SJSA1 (cell line): ENCODE results near the gene CDK3. TPM values are rescaled to one million over a fixed set of nuclear protein-coding genes. Genes with fewer than 3 reads are reported as not detected.

Source experiments
- DNase-seq, 2 experiments: peaks; one replicate each; pipeline ENCODE4 v3.0.0-alpha.2; 2015 to 2020; ENCODE audit warnings: low spot score in 2 of 2, low read depth in 1 of 2
- H3K27ac ChIP-seq: fragments of 250-450 bp; sonication (Bioruptor Pico); 2 replicates; pipeline ENCODE4 v1.5.1; 2020; ENCODE audit warnings: mild to moderate bottlenecking, moderate library complexity
- H3K27me3 ChIP-seq: fragments of 250-450 bp; sonication (Bioruptor Pico); replicated peaks from 2 replicates; pipeline ENCODE4 v1.5.1; 2020; ENCODE audit warnings: mild to moderate bottlenecking, moderate library complexity
- H3K36me3 ChIP-seq: fragments of 250-450 bp; sonication (Bioruptor Pico); 2 replicates; pipeline ENCODE4 v1.5.1; 2020; ENCODE audit warnings: mild to moderate bottlenecking
- H3K4me1 ChIP-seq: fragments of 250-450 bp; sonication (Bioruptor Pico); replicated peaks from 2 replicates; pipeline ENCODE4 v1.6.1; 2021; ENCODE audit warnings: mild to moderate bottlenecking
- H3K4me3 ChIP-seq: fragments of 250-450 bp; sonication (Bioruptor Pico); 2 replicates; pipeline ENCODE4 v1.5.1; 2020; ENCODE audit warnings: mild to moderate bottlenecking
- H3K9me3 ChIP-seq: fragments of 250-450 bp; sonication (Bioruptor Pico); replicated peaks from 2 replicates; pipeline ENCODE4 v1.5.1; 2020; ENCODE audit warnings: mild to moderate bottlenecking
- total RNA-seq: library from RNA; depleted of rRNA; stranded (reverse); fragments of >200 nt; shearing (Covaris generic); gene quantifications from 2 replicates; pipeline ENCODE4 v1.2.3, GENCODE V29; 2014

The CDK3 gene
- total RNA-seq, 1 experiment from 2014 or later, result 5.1 TPM

GRCh38 chr17:76002100-76002499 is 1.4 kb downstream of the CDK3 start:
- Histone ChIP-seq H3K27me3 (no peaks in the 10 kb centered on the region), H3K27ac (no peak overlapping the region), H3K9me3 (no peaks in the 10 kb centered on the region), H3K4me3 (no peak overlapping the region), H3K36me3 (peaks cover 18% of the 10 kb centered on the region), H3K4me1 (peaks cover 30% of the 10 kb centered on the region)
- DNase-seq, result no peak

DNA sequence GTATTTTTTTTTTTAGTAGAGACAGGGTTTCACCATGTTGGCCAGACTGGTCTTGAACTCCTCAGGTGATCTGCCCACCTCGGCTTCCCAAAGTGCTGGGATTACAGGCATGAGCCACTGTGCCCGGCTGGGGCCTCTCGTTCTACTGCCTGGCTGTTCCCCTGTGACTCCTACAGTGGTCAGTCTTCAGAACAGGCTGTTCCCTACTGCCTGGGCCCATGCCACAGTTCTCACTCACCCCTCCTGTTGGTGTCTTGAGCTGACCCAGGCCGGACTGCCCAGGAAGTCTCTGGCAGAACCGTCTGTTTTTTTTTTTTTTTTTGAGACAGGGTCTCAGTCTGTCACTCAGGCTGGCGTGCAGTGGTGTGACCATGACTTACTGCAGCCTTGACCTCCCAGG is 3.3 kb downstream of the CDK3 start:
- Histone ChIP-seq H3K27ac (no peak overlapping the region), H3K9me3 (no peaks in the 10 kb centered on the region), H3K4me3 (no peak overlapping the region), H3K4me1 (peaks cover 14% of the 10 kb centered on the region), H3K27me3 (no peaks in the 10 kb centered on the region), H3K36me3 (peaks cover 18% of the 10 kb centered on the region)
- no peak for DNase-seq

GRCh38 chr17:76004750-76005262 is 4.2 kb downstream of the CDK3 start:
- Histone ChIP-seq H3K27ac (no peak overlapping the region), H3K36me3 (peaks cover 18% of the 10 kb centered on the region), H3K4me3 (no peak overlapping the region), H3K27me3 (no peaks in the 10 kb centered on the region), H3K9me3 (no peaks in the 10 kb centered on the region), H3K4me1 (peaks cover 14% of the 10 kb centered on the region)
- no peak for DNase-seq

- no peak overlapping the region for H3K27ac ChIP-seq
These were observed 4.9 kb downstream of the CDK3 start for GRCh38 chr17:76005263-76006149.

DNA sequence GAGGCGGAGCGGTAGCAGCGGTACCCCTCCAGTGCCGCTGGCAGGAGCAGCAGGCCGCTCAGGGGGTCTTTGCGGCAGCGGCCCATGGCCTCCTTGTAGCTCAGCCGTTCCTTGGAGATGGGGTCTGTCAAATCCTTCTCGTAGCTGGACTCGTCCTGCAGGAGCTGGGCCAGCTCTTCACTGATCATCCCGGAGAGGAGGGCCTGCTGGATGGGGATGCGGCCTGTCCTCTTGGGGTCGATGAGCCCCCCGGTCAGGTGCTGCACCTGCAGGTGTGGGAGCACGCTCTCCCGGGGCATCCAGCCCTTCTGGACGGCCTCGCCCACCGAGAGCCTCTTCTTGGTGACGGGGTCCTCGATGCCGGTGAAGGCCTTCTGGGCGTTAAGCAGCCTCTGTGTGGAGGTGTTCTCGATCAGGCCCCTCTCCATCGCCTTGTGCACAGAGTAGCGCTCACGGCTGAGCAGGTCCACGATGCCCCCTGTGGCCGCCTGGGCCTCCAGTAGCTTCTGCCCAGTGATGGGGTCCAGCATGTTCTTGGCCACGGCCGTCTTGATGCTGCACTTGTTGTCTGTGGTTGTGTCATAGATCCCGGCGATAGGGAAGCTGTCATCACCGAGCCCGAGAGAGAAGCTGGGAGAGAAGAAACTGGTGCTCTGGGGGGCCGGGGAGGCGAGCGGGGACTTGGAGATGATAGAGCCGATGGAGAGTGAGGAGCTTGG is 6.6 kb downstream of the CDK3 start:
- peaks cover 9% of the 10 kb centered on the region for H3K36me3 ChIP-seq
- no peak for DNase-seq
- no peaks in the 10 kb centered on the region for H3K27me3 ChIP-seq
- H3K4me1 ChIP-seq, result peaks cover 14% of the 10 kb centered on the region
- H3K27ac ChIP-seq, result no peak overlapping the region
- H3K4me3 ChIP-seq, result no peak overlapping the region
- no peaks in the 10 kb centered on the region for H3K9me3 ChIP-seq

More at GRCh38 chr17:76005263-76006149, 4.9 kb downstream of the CDK3 start:
- Histone ChIP-seq H3K36me3 (peaks cover 12% of the 10 kb centered on the region), H3K27me3 (no peaks in the 10 kb centered on the region), H3K4me3 (no peak overlapping the region), H3K9me3 (no peaks in the 10 kb centered on the region), H3K4me1 (peaks cover 14% of the 10 kb centered on the region)
- DNase-seq, result peak; percentile 80 to 86

GRCh38 chr17:76007850-76008165 is 7.2 kb downstream of the CDK3 start:
- H3K4me1 ChIP-seq, result peaks cover 14% of the 10 kb centered on the region
- peaks cover 9% of the 10 kb centered on the region for H3K36me3 ChIP-seq
- no peak for DNase-seq
- no peak overlapping the region for H3K27ac ChIP-seq
- no peak overlapping the region for H3K4me3 ChIP-seq
- H3K27me3 ChIP-seq, result no peaks in the 10 kb centered on the region
- H3K9me3 ChIP-seq, result no peaks in the 10 kb centered on the region

DNA sequence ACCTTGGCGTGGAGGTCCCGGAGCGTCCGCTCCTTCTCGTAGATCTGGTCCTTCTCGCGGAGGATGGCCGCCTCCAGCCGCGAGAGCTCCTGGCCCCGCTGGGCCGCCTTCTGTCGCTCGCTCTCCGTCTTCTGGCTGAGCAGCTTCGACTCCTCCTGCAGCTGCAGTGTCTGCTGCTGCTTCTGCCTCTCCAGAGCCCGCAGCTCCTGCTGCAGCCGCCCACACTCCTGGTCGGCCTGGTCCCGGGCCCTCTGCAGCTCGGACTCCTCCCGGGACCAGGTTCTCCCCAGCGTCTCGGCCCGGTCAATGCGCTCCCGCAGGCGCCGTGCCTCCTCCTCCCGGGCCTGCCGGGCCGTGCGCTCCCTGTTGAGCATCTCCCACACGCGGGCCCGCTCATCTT is 7.6 kb downstream of the CDK3 start:
- DNase-seq, result no peak
- H3K36me3 ChIP-seq, result peaks cover 9% of the 10 kb centered on the region

DNA sequence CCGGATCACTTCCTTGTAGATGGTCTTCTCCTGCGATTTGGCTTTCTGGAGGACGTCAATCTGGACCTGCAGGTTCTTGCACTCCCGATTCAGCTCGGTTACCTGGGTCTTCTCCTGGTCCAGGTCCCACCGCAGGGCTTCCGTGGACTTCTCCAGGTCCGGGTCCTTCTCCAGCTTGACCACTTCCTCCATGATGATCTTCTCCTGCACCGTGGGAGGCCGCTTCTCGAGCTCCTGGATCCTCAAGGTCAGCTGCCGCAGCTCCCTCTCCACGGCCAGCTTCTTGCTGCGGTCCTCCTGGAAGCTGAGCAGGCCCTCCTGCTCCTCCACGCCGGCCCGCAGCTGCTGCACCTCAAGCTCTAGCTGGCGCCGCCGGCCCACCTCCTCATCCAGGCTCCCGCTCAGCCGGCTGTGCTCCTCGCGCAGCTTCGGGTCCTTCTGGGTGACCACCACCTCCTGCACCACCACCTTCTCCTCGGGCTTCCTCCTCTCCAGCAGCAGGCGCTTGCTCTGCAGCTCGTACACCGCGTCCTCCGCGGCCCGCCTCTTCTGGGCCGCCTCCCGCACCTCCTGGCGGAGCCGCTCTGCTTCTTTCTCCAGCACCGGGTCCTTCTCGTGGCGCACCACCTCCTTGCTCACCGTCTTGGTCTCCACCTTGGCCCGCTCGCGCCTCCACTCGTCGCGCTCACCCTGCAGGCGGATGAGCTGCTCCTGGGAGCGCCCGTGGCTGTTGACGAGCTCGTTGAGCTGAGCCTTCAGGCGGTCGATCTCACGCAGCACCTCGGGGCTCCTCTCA is 8.2 kb downstream of the CDK3 start:
- H3K36me3 ChIP-seq, result peaks cover 9% of the 10 kb centered on the region
- H3K4me1 ChIP-seq, result peaks cover 19% of the 10 kb centered on the region
- H3K9me3 ChIP-seq, result no peaks in the 10 kb centered on the region
- H3K27ac ChIP-seq, result no peak overlapping the region
- DNase-seq, result no peak
- no peaks in the 10 kb centered on the region for H3K27me3 ChIP-seq
- no peak overlapping the region for H3K4me3 ChIP-seq

More for the DNA sequence above, 7.6 kb downstream of the CDK3 start:
- no peak overlapping the region for H3K4me3 ChIP-seq
- H3K9me3 ChIP-seq, result no peaks in the 10 kb centered on the region
- peaks cover 14% of the 10 kb centered on the region for H3K4me1 ChIP-seq
- no peak overlapping the region for H3K27ac ChIP-seq
- H3K27me3 ChIP-seq, result no peaks in the 10 kb centered on the region

GRCh38 chr17:76009447-76009846 is 8.8 kb downstream of the CDK3 start:
- Histone ChIP-seq H3K4me1 (peaks cover 25% of the 10 kb centered on the region), H3K27me3 (no peaks in the 10 kb centered on the region), H3K36me3 (peaks cover 9% of the 10 kb centered on the region)

DNA sequence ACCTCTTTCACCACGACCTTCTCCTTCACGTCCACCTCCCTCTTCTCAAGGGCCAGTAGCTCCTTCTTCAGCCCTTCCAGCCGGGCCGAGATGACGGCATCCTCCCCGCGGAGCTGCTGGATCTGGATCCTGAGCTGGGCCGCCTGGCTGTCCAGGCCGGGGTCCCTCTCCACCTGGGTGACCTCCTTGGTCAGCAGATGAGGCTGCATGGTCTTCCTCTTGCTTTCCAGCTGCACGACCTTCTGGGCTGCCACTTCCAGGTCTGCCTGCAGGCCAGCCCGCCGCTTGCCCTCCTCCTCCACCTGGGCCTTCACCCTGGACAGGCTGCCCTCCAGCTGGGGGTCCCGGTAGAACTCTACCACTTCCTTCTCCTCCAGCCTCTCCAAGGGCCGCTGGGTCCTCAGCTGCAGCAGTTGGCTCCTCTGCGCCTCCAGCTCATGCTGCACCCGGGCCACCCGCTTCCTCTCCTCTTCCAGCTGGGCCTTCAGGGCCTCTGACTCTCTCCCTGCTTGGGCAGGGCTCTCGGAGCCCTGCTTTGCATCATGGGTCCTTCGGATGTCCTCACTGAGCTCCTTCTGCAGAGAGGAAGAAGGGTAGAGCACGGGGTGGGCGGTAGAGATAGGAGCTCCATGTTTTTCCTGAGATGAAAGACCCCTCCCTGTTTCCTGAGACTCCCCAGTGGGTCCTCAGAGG is 9.5 kb downstream of the CDK3 start:
- DNase-seq, result no peak
- Histone ChIP-seq H3K27ac (no peak overlapping the region), H3K4me1 (peaks cover 20% of the 10 kb centered on the region), H3K4me3 (no peak overlapping the region), H3K27me3 (peaks cover 2% of the 10 kb centered on the region; the same call in 1 of the 2 replicates), H3K9me3 (no peaks in the 10 kb centered on the region), H3K36me3 (peaks cover 4% of the 10 kb centered on the region)

More at GRCh38 chr17:76009447-76009846, 8.8 kb downstream of the CDK3 start:
- Histone ChIP-seq H3K27ac (no peak overlapping the region), H3K9me3 (no peaks in the 10 kb centered on the region), H3K4me3 (no peak overlapping the region)
- DNase-seq, result no peak

GRCh38 chr17:76011951-76012350 is 11.3 kb downstream of the CDK3 start:
- H3K27ac ChIP-seq, result no peak overlapping the region
- DNase-seq, result no peak
- peaks cover 13% of the 10 kb centered on the region for H3K4me1 ChIP-seq
- no peaks in the 10 kb centered on the region; the same call in 1 of the 2 replicates for H3K36me3 ChIP-seq
- no peaks in the 10 kb centered on the region for H3K9me3 ChIP-seq
- no peak overlapping the region for H3K4me3 ChIP-seq
- peaks cover 2% of the 10 kb centered on the region; the same call in 1 of the 2 replicates for H3K27me3 ChIP-seq

DNA sequence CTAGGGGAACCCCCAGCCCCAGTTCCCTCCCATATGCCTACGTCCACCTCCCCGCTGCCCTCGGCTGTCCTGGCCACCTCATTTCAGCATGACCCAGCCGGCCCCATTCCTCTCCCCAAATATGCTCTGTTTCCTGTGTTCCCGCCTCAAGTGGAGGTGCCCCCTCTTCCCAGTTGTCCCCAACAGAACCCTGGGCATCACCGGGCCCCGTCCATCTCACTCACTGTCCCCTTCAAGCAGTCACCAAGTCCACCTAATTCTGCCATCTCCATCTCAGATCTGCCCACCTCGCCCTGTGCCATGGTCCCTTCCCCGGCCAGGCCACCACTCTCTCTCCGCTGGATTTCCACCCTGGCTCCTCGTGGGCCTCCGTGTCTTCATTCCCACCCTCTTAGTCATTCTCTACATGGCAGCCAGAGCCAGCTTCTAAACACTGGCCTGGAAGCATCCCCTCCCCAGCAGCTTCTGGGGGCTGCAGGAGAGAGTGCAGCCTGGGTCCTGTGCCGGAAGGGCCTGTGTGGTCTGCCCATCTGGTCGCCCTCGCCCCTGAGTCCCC is 12.8 kb downstream of the CDK3 start:
- Histone ChIP-seq H3K4me3 (no peak overlapping the region), H3K27ac (no peak overlapping the region), H3K9me3 (no peaks in the 10 kb centered on the region), H3K36me3 (no peaks in the 10 kb centered on the region), H3K4me1 (peaks cover 13% of the 10 kb centered on the region), H3K27me3 (peaks cover 2% of the 10 kb centered on the region; the same call in 1 of the 2 replicates)
- no peak for DNase-seq
